ENCODE data around the gene TNFSF13. TPM values are rescaled to one million over a fixed set of nuclear protein-coding genes. Genes with fewer than 3 reads are reported as not detected.

The TNFSF13 gene
- total and polyA plus RNA-seq, 2 donors (not counting 1 experiment from before 2014, with no cell fraction given) = 14.7 to 20.2 TPM

DNA sequence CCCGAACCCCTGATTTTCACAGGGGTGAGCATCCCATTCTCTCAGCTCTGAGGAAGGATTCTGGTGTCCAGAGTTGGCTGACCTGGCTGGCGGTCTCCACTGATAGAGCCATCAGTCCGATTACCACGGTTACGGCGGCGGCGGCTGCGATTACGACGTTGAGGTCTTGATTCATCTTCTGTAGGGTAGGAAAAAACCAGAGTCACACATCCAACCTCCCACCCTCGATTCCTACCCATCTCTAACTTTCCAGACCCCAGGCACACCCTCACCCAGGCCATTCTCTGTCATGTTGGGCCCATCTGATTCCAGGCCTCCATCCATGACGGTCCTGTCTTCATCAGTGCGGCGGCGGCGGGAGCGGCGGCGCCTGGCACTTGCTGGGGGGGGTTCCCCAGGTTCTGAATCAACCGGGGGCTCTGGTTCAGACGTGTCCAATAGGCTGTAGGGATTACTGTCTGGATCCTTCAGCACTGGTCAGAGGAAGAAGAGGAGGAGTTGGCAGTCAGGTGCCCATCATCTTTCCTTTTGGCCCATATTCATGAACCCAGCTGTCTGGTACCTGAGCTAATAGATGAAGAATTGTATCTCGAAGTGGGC lies 34.0 kb downstream of the TNFSF13 start:
- POLR2A ChIA-PET = no interaction called here

More for the DNA sequence above, 34.0 kb downstream of the TNFSF13 start:
- Histone ChIP-seq H2AFZ (ENCODE audit: insufficient read depth, low read depth, low read length, poor library complexity, severe bottlenecking) (no peak overlapping the region), H3K36me3 (replicated peaks in 1 of 2; ENCODE audit: control extremely low read depth in 1 of 2, control insufficient read depth in 1 of 2, extremely low read depth in 1 of 2, insufficient read depth in 2 of 2, low read length in 1 of 2) (peaks cover 0 to 66% of the 10 kb centered on the region in 2 experiments), H3K79me2 (ENCODE audit: control insufficient read depth, insufficient read depth, low read length) (no peaks in the 10 kb centered on the region), H3K4me3 (ENCODE audit: control extremely low read depth in 1 of 5, extremely low read depth in 1 of 5, insufficient read depth in 1 of 5, low read depth in 2 of 5, low read length in 4 of 5) (no peak overlapping the region), H3K9me3 (ENCODE audit: control extremely low read depth in 1 of 3, control insufficient read depth in 2 of 3, insufficient read depth in 1 of 3, low read length in 2 of 3) (no peaks in the 10 kb centered on the region), H3K4me1 (ENCODE audit: control insufficient read depth in 2 of 2, insufficient read depth in 2 of 2, low read length in 2 of 2) (peaks cover 0 to 7% of the 10 kb centered on the region in 2 donors), H3K27me3 (replicated peaks in 1 of 4; ENCODE audit: control extremely low read depth in 1 of 4, control insufficient read depth in 3 of 4, insufficient read depth in 4 of 4, low read length in 3 of 4) (no peaks in the 10 kb centered on the region), H3K4me2 (replicated peaks; ENCODE audit: low read depth, low read length, poor library complexity, severe bottlenecking) (no peak overlapping the region), H4K20me1 (ENCODE audit: control insufficient read depth, insufficient read depth, low read length, poor library complexity, severe bottlenecking) (no peaks in the 10 kb centered on the region), H3K27ac (ENCODE audit: low read length in 2 of 2) (no peak overlapping the region), H3K9ac (ENCODE audit: low read length) (no peak overlapping the region)
- ATAC-seq (ENCODE audit: low read depth) (no peak), DNase-seq (no peak)
- H3K4me3 Mint-ChIP-seq = no peak overlapping the region
- no peak for TF ChIP-seq CTCF (IDR thresholded peaks at IDR 0.05)
- no peak for TF ChIP-seq EZH2 (IDR thresholded peaks at IDR 0.05; ENCODE audit: borderline replicate concordance, insufficient read depth, low read depth, low read length, poor library complexity, severe bottlenecking)
- no peaks in the 10 kb centered on the region for H3K27me3 Mint-ChIP-seq
- peaks cover 2% of the 10 kb centered on the region for H3K4me1 Mint-ChIP-seq
- no peaks in the 10 kb centered on the region for H3K9me3 Mint-ChIP-seq (ENCODE audit: insufficient read depth)
- no peak overlapping the region for H3K27ac Mint-ChIP-seq
- intact Hi-C loops (cut with micrococcal nuclease) = no loop called here
- CTCF ChIA-PET = interaction anchor here (1.0 to 1.5 kb wide), 4 partner anchors 9 to 156 kb away, joined by 3 to 7 read pairs (median 4); partner anchors contain the start of gene MPDU1
- over 99% methylated on average over 11 of the region's 23 CpGs for WGBS (ENCODE audit: insufficient coverage)
